ENCODE results near the gene PSMA8. TPM values are rescaled to one million over a fixed set of nuclear protein-coding genes. Genes with fewer than 3 reads are reported as not detected.

The PSMA8 gene
- total RNA-seq, 1 experiment from 2014 or later: not detected

- CTCF ChIA-PET: no interaction called here
- no peak overlapping the region for H3K4me3 ChIP-seq (ENCODE audit: low read depth, low read length, poor library complexity, severe bottlenecking)
- POLR2A ChIA-PET (ENCODE audit: low non-redundant PET): no interaction called here
- DNase-seq (ENCODE audit: low spot score): no peak
- intact Hi-C loops (cut with micrococcal nuclease; ENCODE audit: unreplicated experiment): no loop called here
- H3K27ac ChIP-seq (ENCODE audit: low read depth, low read length, poor library complexity, severe bottlenecking): no peak overlapping the region
- H3K36me3 ChIP-seq (ENCODE audit: insufficient read depth, low read length, poor library complexity, severe bottlenecking): no peaks in the 10 kb centered on the region
- BruUV-seq (replicated peaks): no TSS peak
- H3K9me3 ChIP-seq (ENCODE audit: low read depth, low read length, poor library complexity, severe bottlenecking): no peaks in the 10 kb centered on the region
- no peaks in the 10 kb centered on the region for H3K4me1 ChIP-seq (ENCODE audit: insufficient read depth, low read length, poor library complexity, severe bottlenecking)
- no peaks in the 10 kb centered on the region for H3K27me3 ChIP-seq (replicated peaks; ENCODE audit: insufficient read depth, low read depth, low read length, poor library complexity)
- TF ChIP-seq EZH2 (IDR thresholded peaks at IDR 0.05; ENCODE audit: borderline replicate concordance, low read depth, low read length, poor library complexity, severe bottlenecking) (no peak), CTCF (conservative IDR thresholded peaks at IDR 0.05; ENCODE audit: low read depth, low read length) (no peak)
Measured at GRCh38 chr18:26134107-26134506, 438 bp downstream of the PSMA8 start.

- H3K27me3 ChIP-seq (replicated peaks; ENCODE audit: insufficient read depth, low read depth, low read length, poor library complexity): no peaks in the 10 kb centered on the region
- CTCF ChIA-PET: no interaction called here
- POLR2A ChIA-PET (ENCODE audit: low non-redundant PET): no interaction called here
- no peak for DNase-seq (ENCODE audit: low spot score)
- no peak overlapping the region for H3K4me3 ChIP-seq (ENCODE audit: low read depth, low read length, poor library complexity, severe bottlenecking)
- TF ChIP-seq EZH2 (IDR thresholded peaks at IDR 0.05; ENCODE audit: borderline replicate concordance, low read depth, low read length, poor library complexity, severe bottlenecking) (no peak), CTCF (conservative IDR thresholded peaks at IDR 0.05; ENCODE audit: low read depth, low read length) (no peak)
- H3K36me3 ChIP-seq (ENCODE audit: insufficient read depth, low read length, poor library complexity, severe bottlenecking): no peaks in the 10 kb centered on the region
- H3K27ac ChIP-seq (ENCODE audit: low read depth, low read length, poor library complexity, severe bottlenecking): no peak overlapping the region
- no TSS peak for BruUV-seq (replicated peaks)
- no peaks in the 10 kb centered on the region for H3K4me1 ChIP-seq (ENCODE audit: insufficient read depth, low read length, poor library complexity, severe bottlenecking)
- no peaks in the 10 kb centered on the region for H3K9me3 ChIP-seq (ENCODE audit: low read depth, low read length, poor library complexity, severe bottlenecking)
- intact Hi-C loops (cut with micrococcal nuclease; ENCODE audit: unreplicated experiment): no loop called here
Measured at GRCh38 chr18:26135548-26135947, 1.9 kb downstream of the PSMA8 start.

GRCh38 chr18:26157326-26157725 lies 23.7 kb downstream of the PSMA8 start:
- intact Hi-C loops (cut with micrococcal nuclease; ENCODE audit: unreplicated experiment): loop anchor here (5.0 kb wide), 2 partner anchors 235 to 1555 kb away; no protein-coding TSS in a partner anchor
- Histone ChIP-seq H3K27ac (ENCODE audit: low read depth, low read length, poor library complexity, severe bottlenecking) (no peak overlapping the region), H3K4me3 (ENCODE audit: low read depth, low read length, poor library complexity, severe bottlenecking) (no peak overlapping the region), H3K9me3 (ENCODE audit: low read depth, low read length, poor library complexity, severe bottlenecking) (no peaks in the 10 kb centered on the region), H3K36me3 (ENCODE audit: insufficient read depth, low read length, poor library complexity, severe bottlenecking) (no peaks in the 10 kb centered on the region), H3K27me3 (replicated peaks; ENCODE audit: insufficient read depth, low read depth, low read length, poor library complexity) (no peaks in the 10 kb centered on the region), H3K4me1 (ENCODE audit: insufficient read depth, low read length, poor library complexity, severe bottlenecking) (no peaks in the 10 kb centered on the region)
- TF ChIP-seq CTCF (conservative IDR thresholded peaks at IDR 0.05; ENCODE audit: low read depth, low read length) (no peak), EZH2 (IDR thresholded peaks at IDR 0.05; ENCODE audit: borderline replicate concordance, low read depth, low read length, poor library complexity, severe bottlenecking) (no peak)
- ChIA-PET POLR2A (ENCODE audit: low non-redundant PET) (no interaction called here), CTCF (no interaction called here)
- DNase-seq (ENCODE audit: low spot score): no peak
- BruUV-seq (replicated peaks): no TSS peak

Data from A673 (cell line).